Measurements from ENCODE around the gene CRTC1. TPM values are rescaled to one million over a fixed set of nuclear protein-coding genes. Genes with fewer than 3 reads are reported as not detected.

Gene CRTC1
- polyA plus RNA-seq, 2 of the 4 experiments (the other 2 are of a cell fraction), result 0.87 to 4.0 TPM

GRCh38 chr19:18699403-18700054 lies 16.0 kb downstream of the CRTC1 start:
- CTCF ChIA-PET, result interaction anchor here (1.4 kb wide), 1 partner anchor 9 kb away, joined by 3 read pairs; no protein-coding TSS in a partner anchor
- FAIRE-seq, result no peak
- no peak for DNase-seq (ENCODE audit: low read depth in 1 of 2, low spot score in 1 of 2)

DNA sequence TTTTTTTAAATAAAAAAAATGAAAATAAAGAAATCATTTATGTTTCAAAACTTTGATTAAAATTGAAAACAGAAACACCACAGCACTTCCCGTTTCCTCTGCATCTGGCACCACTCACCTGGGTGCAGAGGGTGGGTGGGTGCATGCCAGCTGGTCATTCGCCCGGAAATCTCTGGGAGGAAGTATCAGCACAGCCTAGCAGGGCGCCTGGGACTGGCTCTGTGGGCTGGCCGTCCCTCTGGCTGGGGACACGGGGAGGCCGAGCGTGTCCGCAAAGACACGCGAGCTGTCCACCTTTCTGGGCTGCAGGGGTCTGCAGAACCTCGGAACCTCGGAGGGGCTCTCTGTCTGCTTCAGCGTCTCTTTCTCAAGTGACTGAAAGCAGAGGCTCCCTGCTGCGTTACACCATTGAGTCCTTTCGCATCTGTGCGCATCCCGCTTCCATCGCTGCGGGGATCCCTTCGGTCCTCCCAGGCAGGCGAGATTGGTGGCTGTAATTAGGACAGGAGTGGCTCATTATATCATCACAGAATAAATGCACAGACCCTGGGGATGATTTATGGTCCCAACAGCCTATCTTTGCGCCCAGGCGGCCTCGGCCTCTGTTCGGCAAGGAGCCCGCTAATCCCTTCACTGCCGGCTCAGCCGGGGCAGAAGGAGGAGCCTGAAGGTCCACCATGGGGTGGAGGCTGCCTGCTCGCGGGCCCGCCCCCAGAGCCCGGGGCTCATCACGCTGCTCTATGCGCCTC lies 17.2 kb downstream of the CRTC1 start:
- WGBS (ENCODE audit: missing lambda C conversion rate), result 94% methylated on average over 32 of the region's 35 CpGs
- CTCF ChIA-PET, result interaction anchor here (0.9 to 1.2 kb wide), 2 partner anchors 48 to 107 kb away, joined by 3 read pairs; no protein-coding TSS in a partner anchor

More at GRCh38 chr19:18699403-18700054, 16.0 kb downstream of the CRTC1 start:
- WGBS (ENCODE audit: missing lambda C conversion rate), result 71% methylated on average over 10 of the region's 14 CpGs
- Histone ChIP-seq H3K4me2 (no peak overlapping the region), H3K4me1 (no peaks in the 10 kb centered on the region), H3K4me3 (no peak overlapping the region), H3K27ac (no peak overlapping the region), H3K9me3 (no peaks in the 10 kb centered on the region)
- peak; percentile 33 to 45; a peak in 3 of 6 replicates for ATAC-seq
- POLR2A ChIA-PET, result no interaction called here
- TF ChIP-seq MAFK (IDR thresholded peaks at IDR 0.05; ENCODE audit: partially characterized antibody), result no peak
- TF ChIP-seq RFX5 (IDR thresholded peaks at IDR 0.05), result no peak
- TF ChIP-seq SREBF2 (IDR thresholded peaks at IDR 0.05), result no peak
- TF ChIP-seq, protein P1, sequence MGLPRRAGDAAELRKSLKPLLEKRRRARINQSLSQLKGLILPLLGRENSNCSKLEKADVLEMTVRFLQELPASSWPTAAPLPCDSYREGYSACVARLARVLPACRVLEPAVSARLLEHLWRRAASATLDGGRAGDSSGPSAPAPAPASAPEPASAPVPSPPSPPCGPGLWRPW (IDR thresholded peaks at IDR 0.05), result no peak
- no peak for TF ChIP-seq BHLHE40 (IDR thresholded peaks at IDR 0.05; ENCODE audit: low read depth, low read length)
- TF ChIP-seq RCOR1 (IDR thresholded peaks at IDR 0.05; ENCODE audit: low read depth, low read length), result no peak
- TF ChIP-seq ZFP36 (IDR thresholded peaks at IDR 0.05; ENCODE audit: borderline replicate concordance, partially characterized antibody), result no peak
- no peak for TF ChIP-seq FOSL2 (IDR thresholded peaks at IDR 0.05)
- TF ChIP-seq FOSL2 (CRISPR knock-in tag; IDR thresholded peaks at IDR 0.05), result no peak
- TF ChIP-seq KDM5A (IDR thresholded peaks at IDR 0.05), result no peak
- no peak for TF ChIP-seq PBX3 (IDR thresholded peaks at IDR 0.05)
- TF ChIP-seq EP300 (IDR thresholded peaks at IDR 0.05), result no peak
- TF ChIP-seq PHF8 (IDR thresholded peaks at IDR 0.05; ENCODE audit: borderline replicate concordance, low read depth), result no peak
- no peak for TF ChIP-seq CEBPB (IDR thresholded peaks at IDR 0.05)
- TF ChIP-seq NPAS2 (CRISPR knock-in tag; IDR thresholded peaks at IDR 0.05; ENCODE audit: borderline replicate concordance), result no peak
- TF ChIP-seq HOXB13 (CRISPR knock-in tag; IDR thresholded peaks at IDR 0.05; ENCODE audit: low read depth), result no peak
- TF ChIP-seq ELK1 (IDR thresholded peaks at IDR 0.05; ENCODE audit: low read depth, low read length), result no peak

More for the DNA sequence above, 17.2 kb downstream of the CRTC1 start:
- TF ChIP-seq FOXS1 (CRISPR knock-in tag; IDR thresholded peaks at IDR 0.05) (no peak), NPAS2 (CRISPR knock-in tag; IDR thresholded peaks at IDR 0.05; ENCODE audit: borderline replicate concordance) (no peak), MYC (IDR thresholded peaks at IDR 0.05; ENCODE audit: borderline replicate concordance, low read length) (no peak), ZNF302 (CRISPR knock-in tag; IDR thresholded peaks at IDR 0.05) (no peak), HOXA7 (CRISPR knock-in tag; IDR thresholded peaks at IDR 0.05) (no peak), SMC3 (IDR thresholded peaks at IDR 0.05) (no peak), HDAC2 (IDR thresholded peaks at IDR 0.05) (no peak), HOXB5 (CRISPR knock-in tag; IDR thresholded peaks at IDR 0.05) (no peak), CHD2 (IDR thresholded peaks at IDR 0.05; ENCODE audit: low read length, partially characterized antibody) (no peak), CEBPB (IDR thresholded peaks at IDR 0.05) (no peak), HOXB13 (CRISPR knock-in tag; IDR thresholded peaks at IDR 0.05; ENCODE audit: low read depth) (no peak), HEYL (CRISPR knock-in tag; IDR thresholded peaks at IDR 0.05) (no peak), ZFP36 (IDR thresholded peaks at IDR 0.05; ENCODE audit: borderline replicate concordance, partially characterized antibody) (no peak), ATOH8 (CRISPR knock-in tag; IDR thresholded peaks at IDR 0.05; ENCODE audit: low read depth) (no peak), ZC3H11A (IDR thresholded peaks at IDR 0.05) (no peak), CBX8 (IDR thresholded peaks at IDR 0.05) (no peak), BHLHE40 (IDR thresholded peaks at IDR 0.05; ENCODE audit: low read depth, low read length) (no peak)
- TF ChIP-seq, protein P2, sequence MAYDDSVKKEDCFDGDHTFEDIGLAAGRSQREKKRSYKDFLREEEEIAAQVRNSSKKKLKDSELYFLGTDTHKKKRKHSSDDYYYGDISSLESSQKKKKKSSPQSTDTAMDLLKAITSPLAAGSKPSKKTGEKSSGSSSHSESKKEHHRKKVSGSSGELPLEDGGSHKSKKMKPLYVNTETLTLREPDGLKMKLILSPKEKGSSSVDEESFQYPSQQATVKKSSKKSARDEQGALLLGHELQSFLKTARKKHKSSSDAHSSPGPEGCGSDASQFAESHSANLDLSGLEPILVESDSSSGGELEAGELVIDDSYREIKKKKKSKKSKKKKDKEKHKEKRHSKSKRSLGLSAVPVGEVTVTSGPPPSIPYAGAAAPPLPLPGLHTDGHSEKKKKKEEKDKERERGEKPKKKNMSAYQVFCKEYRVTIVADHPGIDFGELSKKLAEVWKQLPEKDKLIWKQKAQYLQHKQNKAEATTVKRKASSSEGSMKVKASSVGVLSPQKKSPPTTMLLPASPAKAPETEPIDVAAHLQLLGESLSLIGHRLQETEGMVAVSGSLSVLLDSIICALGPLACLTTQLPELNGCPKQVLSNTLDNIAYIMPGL (CRISPR knock-in tag; IDR thresholded peaks at IDR 0.05; ENCODE audit: borderline replicate concordance), result no peak
- FAIRE-seq (no peak), DNase-seq (ENCODE audit: low read depth in 1 of 2, low spot score in 1 of 2) (no peak), ATAC-seq (no peak)
- POLR2A ChIA-PET, result no interaction called here
- Histone ChIP-seq H3K27ac (no peak overlapping the region), H3K4me3 (no peak overlapping the region), H3K4me1 (no peaks in the 10 kb centered on the region), H3K4me2 (no peak overlapping the region), H3K9me3 (no peaks in the 10 kb centered on the region)

Data from A549 (cell line).